ENCODE measurements around the gene DNAAF5.

The DNAAF5 gene

DNA sequence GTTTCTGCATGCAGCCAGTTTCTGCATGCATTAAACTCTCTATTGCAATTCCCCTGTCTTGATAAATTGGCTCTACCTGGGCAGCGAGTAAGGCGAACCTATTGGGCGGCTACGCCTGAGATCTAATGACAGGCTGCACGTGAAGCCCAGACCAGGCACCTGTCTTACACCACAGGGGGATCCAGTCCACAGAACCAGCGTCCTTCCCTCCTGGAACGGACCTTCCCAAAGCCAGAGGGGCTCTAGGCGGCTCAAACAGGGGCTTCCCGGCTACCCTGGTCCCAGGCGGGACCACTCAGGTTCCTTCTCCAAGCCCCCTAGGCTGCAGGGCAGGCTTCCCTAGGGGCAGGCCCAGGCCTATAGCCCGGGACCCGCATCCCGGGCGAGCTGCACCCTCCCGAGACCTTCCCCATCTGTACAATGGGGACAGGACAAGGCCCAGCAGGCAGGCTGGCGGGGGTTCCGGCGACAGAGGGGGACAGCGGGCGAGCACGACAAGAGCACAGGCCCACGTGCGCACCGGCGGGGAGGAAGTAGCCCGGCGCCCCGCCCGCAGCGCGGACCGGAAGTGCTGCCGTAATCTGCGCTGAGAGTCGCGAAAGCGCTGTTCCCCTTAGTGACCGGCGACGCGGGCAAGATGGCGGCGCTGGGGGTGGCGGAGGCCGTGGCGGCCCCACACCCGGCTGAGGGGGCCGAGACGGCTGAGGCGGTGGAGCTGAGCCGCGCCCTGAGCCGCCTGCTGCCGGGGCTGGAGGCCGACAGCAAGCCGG lies at the start of gene DNAAF5:
DNAAF5 (plus strand) TSS at position 616 of the 770 bp plus-strand sequence; CDS start at position 638, 22 bp downstream.
- peak within 1 kb of the TSS; percentile 75 for H3K4me3 ChIP-seq (ENCODE audit: control insufficient read depth, low read depth, low read length)
- DNase-seq (ENCODE audit: low read depth), result peak; percentile 21
- TF ChIP-seq, protein P1, sequence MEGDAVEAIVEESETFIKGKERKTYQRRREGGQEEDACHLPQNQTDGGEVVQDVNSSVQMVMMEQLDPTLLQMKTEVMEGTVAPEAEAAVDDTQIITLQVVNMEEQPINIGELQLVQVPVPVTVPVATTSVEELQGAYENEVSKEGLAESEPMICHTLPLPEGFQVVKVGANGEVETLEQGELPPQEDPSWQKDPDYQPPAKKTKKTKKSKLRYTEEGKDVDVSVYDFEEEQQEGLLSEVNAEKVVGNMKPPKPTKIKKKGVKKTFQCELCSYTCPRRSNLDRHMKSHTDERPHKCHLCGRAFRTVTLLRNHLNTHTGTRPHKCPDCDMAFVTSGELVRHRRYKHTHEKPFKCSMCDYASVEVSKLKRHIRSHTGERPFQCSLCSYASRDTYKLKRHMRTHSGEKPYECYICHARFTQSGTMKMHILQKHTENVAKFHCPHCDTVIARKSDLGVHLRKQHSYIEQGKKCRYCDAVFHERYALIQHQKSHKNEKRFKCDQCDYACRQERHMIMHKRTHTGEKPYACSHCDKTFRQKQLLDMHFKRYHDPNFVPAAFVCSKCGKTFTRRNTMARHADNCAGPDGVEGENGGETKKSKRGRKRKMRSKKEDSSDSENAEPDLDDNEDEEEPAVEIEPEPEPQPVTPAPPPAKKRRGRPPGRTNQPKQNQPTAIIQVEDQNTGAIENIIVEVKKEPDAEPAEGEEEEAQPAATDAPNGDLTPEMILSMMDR (IDR thresholded peaks at IDR 0.05; ENCODE audit: control insufficient read depth, insufficient read depth, low read depth, low read length, missing control alignments), result no peak

DNA sequence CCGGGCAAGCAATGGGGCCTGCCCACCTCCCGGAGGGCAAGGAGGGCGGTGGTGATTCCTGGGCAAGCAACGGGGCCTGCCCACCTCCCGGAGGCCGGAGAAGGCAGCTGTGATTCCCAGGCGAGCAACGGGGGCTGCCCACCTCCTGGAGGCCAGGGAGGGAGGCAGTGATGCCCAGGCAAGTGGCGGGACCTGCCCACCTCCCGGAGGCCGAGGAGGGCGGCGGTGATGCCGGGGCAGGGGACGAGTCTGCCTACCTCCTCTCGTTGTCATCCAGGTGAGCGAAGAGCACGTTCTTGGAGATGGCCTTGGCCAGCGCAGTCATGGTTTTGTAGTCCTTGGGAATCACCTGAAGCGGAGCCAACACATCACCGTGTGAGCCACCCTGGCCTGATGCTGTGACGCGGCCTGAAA lies 49.5 kb upstream of the DNAAF5 start:
- no peak for DNase-seq (ENCODE audit: low read depth)
- TF ChIP-seq, protein P1 (IDR thresholded peaks at IDR 0.05; ENCODE audit: control insufficient read depth, insufficient read depth, low read depth, low read length, missing control alignments), result no peak
- H3K4me3 ChIP-seq (ENCODE audit: control insufficient read depth, low read depth, low read length), result no peak overlapping the region

DNA sequence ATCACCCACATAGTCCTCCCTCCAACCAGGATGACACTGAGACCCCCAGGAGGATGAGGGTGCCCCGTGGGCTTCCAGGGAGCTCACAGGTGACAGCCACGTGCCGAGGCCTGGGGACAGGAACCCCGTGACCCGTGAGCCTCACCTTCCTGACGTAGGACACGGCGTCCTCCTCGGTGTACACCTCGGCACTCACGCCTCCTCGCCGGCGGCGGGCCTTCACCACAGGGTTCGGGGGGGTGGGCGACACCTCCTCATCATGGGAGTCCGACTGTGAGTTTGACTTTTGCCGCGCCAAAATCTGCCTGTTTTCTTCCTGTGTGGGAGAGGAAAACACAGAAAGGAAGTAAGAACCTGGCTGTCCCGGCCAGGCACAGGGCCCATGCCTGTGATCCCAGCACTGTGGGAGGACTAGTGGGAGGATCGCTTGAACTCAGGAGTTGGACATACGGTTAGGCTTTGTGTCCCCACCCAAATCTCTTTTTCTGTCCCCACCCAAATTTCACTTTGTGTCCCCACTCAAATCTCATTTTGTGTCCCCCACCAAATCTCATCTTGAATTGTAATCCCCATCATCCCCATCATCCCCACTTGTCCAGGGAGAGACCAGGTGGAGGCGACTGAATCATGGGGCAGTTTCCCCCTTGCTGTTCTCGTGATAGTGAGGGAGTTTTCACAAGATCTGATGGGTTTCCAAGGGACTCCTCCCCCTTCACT lies 45.9 kb upstream of the DNAAF5 start:
- no peak for DNase-seq (ENCODE audit: low read depth)
- TF ChIP-seq, protein P1 (IDR thresholded peaks at IDR 0.05; ENCODE audit: control insufficient read depth, insufficient read depth, low read depth, low read length, missing control alignments), result no peak
- no peak overlapping the region for H3K4me3 ChIP-seq (ENCODE audit: control insufficient read depth, low read depth, low read length)

DNA sequence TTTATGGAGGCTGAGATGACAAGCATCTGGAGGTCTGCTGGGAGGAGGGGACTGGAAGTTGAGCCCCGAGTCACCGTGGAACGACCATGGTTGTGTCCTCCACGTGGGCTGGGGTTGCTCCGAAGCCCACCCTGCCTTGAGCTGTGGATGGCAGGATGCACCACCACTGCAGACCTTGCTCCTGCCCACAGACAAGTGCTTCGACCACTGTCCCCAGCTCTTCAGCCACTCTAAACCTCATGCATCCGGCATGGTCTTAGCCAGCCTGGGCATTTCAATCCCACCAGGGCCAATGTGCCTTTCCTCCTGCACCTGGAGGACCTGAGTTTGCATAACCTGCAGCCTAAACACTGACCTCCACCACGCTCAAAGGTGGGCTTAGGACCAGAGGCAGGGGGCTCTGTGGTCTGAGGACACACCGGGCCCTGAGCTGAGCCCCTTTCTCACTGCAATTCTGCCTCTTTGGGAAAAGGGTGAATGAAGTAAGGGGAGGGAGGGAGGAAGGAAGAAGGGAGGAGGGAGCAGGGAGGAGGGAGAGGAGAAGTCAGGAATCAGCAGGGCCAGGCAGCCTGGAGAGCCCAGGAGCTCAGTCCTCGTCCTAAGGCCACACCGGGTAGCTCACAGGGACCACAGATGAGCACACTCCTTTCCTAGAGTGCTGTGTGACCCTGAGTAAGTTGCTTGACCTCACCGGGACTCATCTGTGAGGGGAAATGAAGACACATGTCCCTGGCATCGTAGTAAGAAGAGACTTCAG lies 44.8 kb upstream of the DNAAF5 start:
- TF ChIP-seq, protein P1 (IDR thresholded peaks at IDR 0.05; ENCODE audit: control insufficient read depth, insufficient read depth, low read depth, low read length, missing control alignments), result no peak
- no peak overlapping the region for H3K4me3 ChIP-seq (ENCODE audit: control insufficient read depth, low read depth, low read length)
- DNase-seq (ENCODE audit: low read depth), result no peak

DNA sequence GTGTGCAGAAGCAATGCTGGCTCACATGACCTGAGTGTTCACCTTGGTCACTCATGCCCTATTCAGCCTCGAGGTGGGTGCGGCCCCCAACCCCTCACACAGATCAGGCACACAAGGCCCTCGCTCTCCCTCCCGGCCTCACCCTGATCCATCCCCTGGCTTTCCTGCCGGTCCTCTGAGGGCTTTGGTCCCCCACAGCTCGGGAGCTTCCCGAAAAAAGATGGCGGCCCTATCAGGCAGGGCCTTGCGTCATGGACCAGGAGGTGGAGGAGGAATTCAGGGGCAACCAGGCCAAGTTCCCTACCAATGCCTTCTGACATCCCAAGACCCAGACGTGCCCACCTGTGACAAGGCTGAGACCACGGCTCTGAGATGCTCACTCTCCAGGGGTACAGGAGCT lies 43.7 kb upstream of the DNAAF5 start:
- TF ChIP-seq, protein P1 (IDR thresholded peaks at IDR 0.05; ENCODE audit: control insufficient read depth, insufficient read depth, low read depth, low read length, missing control alignments), result no peak
- H3K4me3 ChIP-seq (ENCODE audit: control insufficient read depth, low read depth, low read length), result no peak overlapping the region
- no peak for DNase-seq (ENCODE audit: low read depth)

DNA sequence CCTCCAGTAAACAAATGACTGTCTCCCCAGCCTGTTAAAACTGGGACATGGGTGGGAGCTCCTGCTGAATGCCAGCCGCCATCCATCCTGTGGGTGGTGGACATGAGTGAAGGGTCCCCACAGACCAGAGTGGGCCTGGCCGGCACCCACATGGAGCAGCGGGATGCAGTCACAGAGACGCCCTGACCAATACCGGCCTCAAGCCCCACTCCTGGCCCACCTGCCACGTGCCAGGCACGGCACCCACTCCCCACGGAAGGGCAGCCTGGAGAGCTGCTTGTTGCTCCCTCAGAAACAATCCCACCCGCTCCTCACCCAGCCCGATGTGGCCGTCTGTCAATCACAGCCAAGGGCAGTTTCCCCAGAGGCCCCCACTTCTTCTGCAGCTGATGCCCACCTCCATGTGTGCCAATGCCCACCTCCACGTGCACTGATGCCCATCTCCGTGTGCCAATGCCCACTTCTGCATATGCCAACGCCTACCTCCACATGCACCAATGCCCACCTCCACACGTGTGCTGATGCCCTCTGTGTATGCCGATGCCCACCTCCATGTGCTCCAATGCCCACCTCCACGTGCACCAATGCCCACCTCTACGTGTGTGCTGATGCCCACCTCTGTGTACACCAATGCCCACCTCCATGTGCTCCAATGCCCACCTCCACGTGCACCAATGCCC lies 42.8 kb upstream of the DNAAF5 start:
- DNase-seq (ENCODE audit: low read depth), result no peak
- H3K4me3 ChIP-seq (ENCODE audit: control insufficient read depth, low read depth, low read length), result no peak overlapping the region
- TF ChIP-seq, protein P1 (IDR thresholded peaks at IDR 0.05; ENCODE audit: control insufficient read depth, insufficient read depth, low read depth, low read length, missing control alignments), result no peak
